Loucy (cell line): ENCODE measurements around the gene BARX2.

Experiments used
- EZH2phosphoT487 ChIP-seq: fragments of 200-600 bp; IDR thresholded peaks from 2 replicates; pipeline ENCODE4 v1.6.1; 2018; ENCODE audit warnings: antibody characterized with exemption, mild to moderate bottlenecking, moderate library complexity, borderline replicate concordance
- TF ChIP-seq, protein P1 (sequence below): fragments of 200-600 bp; sonication (generic); conservative IDR thresholded peaks from 2 replicates; pipeline ENCODE4 v1.5.1; 2014; ENCODE audit warnings: mild to moderate bottlenecking, antibody characterized with exemption, low read length

DNA sequence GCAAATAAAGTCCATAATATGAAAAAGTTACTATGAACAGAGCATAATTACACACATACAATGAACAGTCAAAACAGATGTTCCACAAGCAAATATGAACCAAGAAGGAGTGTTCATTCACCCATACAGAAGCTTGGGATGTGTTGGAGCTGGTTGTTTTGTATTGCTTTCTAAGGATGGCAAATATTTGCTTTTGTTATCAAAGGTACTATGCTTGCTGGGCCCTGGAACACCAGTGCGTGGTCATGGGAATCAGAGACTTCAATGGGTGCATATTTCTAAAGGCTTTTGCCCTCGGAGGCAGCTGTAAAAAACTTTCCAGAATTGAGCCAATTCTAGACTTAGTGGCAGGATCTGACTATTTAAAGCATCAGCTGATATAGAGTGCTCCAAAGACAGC, 85.1 kb downstream of the BARX2 start:
- TF ChIP-seq, protein P1, sequence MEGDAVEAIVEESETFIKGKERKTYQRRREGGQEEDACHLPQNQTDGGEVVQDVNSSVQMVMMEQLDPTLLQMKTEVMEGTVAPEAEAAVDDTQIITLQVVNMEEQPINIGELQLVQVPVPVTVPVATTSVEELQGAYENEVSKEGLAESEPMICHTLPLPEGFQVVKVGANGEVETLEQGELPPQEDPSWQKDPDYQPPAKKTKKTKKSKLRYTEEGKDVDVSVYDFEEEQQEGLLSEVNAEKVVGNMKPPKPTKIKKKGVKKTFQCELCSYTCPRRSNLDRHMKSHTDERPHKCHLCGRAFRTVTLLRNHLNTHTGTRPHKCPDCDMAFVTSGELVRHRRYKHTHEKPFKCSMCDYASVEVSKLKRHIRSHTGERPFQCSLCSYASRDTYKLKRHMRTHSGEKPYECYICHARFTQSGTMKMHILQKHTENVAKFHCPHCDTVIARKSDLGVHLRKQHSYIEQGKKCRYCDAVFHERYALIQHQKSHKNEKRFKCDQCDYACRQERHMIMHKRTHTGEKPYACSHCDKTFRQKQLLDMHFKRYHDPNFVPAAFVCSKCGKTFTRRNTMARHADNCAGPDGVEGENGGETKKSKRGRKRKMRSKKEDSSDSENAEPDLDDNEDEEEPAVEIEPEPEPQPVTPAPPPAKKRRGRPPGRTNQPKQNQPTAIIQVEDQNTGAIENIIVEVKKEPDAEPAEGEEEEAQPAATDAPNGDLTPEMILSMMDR, result no peak
- no peak for TF ChIP-seq EZH2phosphoT487
